ENCODE results near the gene AIFM2.
"Not testable (repeated sequence)": the region's sequence is repeated elsewhere in the genome, so short reads cannot be mapped to it uniquely, and the experiment has no call there.

Gene AIFM2

GRCh38 chr10:70145666-70146488, 13.3 kb upstream of the AIFM2 start:
- FAIRE-seq: no peak

- FAIRE-seq: no peak
Observed at GRCh38 chr10:70145166-70145665, 12.6 kb upstream of the AIFM2 start.

- FAIRE-seq: no peak
Observed at GRCh38 chr10:70144372-70145110, 11.9 kb upstream of the AIFM2 start.

GRCh38 chr10:70142555-70142954, 9.9 kb upstream of the AIFM2 start:
- no peak for FAIRE-seq

GRCh38 chr10:70140297-70140696, 7.7 kb upstream of the AIFM2 start:
- no peak for FAIRE-seq

GRCh38 chr10:70139997-70140250, 7.3 kb upstream of the AIFM2 start:
- FAIRE-seq: no peak

GRCh38 chr10:70139151-70139996, 6.7 kb upstream of the AIFM2 start:
- FAIRE-seq: no peak

GRCh38 chr10:70137927-70138883, 5.6 kb upstream of the AIFM2 start:
- FAIRE-seq: no peak

- no peak for FAIRE-seq
Observed at GRCh38 chr10:70137135-70137534, 4.5 kb upstream of the AIFM2 start.

- no peak for FAIRE-seq
Observed at GRCh38 chr10:70135684-70136083, 3.1 kb upstream of the AIFM2 start.

- FAIRE-seq: no peak
Observed at GRCh38 chr10:70135046-70135445, 2.4 kb upstream of the AIFM2 start.

- FAIRE-seq: no peak
Observed at GRCh38 chr10:70131560-70131937, 1.1 kb downstream of the AIFM2 start.

GRCh38 chr10:70130878-70131559, 1.6 kb downstream of the AIFM2 start:
- FAIRE-seq: no peak

GRCh38 chr10:70126700-70127395, 5.8 kb downstream of the AIFM2 start:
- no peak for FAIRE-seq

GRCh38 chr10:70125918-70126552, 6.6 kb downstream of the AIFM2 start:
- FAIRE-seq: no peak

GRCh38 chr10:70124918-70125317, 7.7 kb downstream of the AIFM2 start:
- FAIRE-seq: no peak

- no peak for FAIRE-seq
Observed at GRCh38 chr10:70124415-70124814, 8.2 kb downstream of the AIFM2 start.

GRCh38 chr10:70123817-70124216, 8.8 kb downstream of the AIFM2 start:
- no peak for FAIRE-seq

- FAIRE-seq: not testable (repeated sequence)
Observed at GRCh38 chr10:70123166-70123565, 9.5 kb downstream of the AIFM2 start.

GRCh38 chr10:70122742-70123141, 9.9 kb downstream of the AIFM2 start:
- no peak for FAIRE-seq

All from G401.6 (cell line).